GM11168 (cell line): ENCODE measurements around the gene IFNA2.
"Not testable (repeated sequence)": the region's sequence is repeated elsewhere in the genome, so short reads cannot be mapped to it uniquely, and the experiment has no call there.

Experiments
- in situ Hi-C: fragments of 300-500 bp; cut with MboI; formaldehyde crosslinking; loops from one replicate; pipeline ENCODE4 v1.12.0; 2022; ENCODE audit warnings: low sequenced_read_pairs; ENCODE audit not compliant: unreplicated experiment

The IFNA2 gene

DNA sequence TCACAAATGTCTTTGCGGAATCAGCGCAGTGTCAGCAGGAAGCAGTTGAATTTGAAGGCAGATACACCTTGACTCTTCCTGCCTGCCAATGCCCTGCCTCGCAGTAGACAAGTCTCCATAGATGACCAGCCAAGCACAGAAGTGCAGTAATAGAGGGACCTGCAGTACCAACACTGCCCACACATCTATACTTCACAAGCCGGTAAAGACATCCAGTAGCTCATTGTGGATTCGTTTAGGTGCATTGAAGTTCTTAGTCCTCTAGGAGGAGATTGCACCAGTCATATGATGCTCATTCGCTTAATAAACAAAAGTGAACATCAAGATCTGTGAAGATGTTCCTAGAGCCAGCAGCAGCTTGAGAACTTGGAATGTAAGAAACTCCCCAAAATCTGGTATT, 7.1 kb upstream of the IFNA2 start:
- in situ Hi-C loops, result no loop called here

DNA sequence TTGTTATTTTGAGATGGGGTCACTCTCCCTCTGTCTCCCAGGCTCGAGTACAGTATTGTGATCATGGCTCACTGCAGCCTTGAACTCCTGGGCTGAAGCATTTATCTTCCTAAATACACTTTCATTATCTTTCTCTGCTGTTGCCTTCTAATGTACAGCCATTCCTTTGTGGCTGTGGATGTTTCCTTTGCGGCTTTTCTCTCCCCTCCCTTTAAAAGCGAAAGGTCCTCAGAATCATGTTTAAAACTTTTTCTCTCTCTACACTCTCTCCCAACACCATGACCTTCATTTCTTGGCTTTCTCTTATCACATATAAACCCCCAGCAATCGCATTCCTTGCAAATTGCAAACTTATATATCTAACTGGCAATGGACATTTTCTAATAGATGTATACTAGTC, 1.6 kb downstream of the IFNA2 start:
- in situ Hi-C loops, result no loop called here

DNA sequence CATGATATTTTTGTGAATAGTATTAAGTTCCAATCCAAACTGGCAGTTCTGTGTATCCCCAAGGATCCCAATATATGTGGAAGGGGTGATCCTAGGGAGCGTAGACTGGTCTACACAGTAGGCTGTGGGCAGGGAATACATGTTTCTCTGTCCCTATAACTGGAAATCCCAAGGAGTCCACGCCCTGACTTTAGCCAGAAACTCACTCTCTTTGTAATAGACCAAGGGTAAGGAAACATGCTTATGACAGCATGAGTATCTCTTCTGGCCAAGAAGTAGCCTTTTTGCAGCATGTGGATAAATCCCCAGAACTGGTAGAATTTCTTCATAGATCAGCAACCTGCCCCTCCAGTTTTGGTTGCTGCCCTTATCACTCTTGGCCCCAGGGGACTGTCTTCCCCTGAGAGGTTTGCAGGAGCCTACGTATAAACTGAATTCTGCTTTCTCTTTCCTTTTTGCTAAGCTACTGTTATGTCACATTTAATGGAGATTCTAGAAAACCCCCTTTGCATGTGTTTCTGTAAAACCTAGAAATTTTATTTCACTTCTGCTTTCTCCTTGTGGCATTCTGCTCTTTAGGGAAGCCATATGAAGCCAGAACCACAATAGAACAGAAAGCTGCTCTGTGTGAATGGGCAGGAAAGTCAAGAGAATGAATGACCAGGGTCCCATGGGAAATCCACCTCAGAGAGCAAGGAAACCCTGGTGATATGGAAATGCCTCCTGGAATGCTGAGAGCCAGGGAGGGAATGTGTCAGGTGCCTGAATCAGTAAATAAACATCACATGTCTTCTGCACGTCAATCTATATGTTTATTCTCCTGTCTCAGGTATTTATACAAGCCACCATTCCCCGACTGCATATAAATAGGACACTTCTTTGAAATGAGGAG, 3.5 kb downstream of the IFNA2 start:
- in situ Hi-C loops, result no loop called here

DNA sequence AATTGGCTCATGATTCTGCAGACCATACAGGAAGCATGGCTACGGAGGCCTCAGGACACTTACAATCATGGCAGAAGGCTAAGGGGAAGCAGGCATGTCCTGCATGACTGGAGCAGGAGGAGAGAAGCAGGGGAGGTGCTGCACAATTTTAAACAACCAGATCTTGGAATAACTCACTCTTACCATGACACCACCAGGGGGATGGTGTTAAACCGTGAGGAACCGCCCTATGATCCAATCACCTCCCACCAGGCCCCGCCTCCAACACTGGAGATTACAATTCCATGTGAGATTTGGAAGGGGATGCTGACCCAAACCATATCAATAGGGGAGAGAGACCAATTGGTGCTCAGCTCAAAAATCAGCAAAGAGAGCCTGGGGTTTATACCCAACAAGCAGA, 13.7 kb downstream of the IFNA2 start:
- in situ Hi-C loops, result not testable (repeated sequence)

DNA sequence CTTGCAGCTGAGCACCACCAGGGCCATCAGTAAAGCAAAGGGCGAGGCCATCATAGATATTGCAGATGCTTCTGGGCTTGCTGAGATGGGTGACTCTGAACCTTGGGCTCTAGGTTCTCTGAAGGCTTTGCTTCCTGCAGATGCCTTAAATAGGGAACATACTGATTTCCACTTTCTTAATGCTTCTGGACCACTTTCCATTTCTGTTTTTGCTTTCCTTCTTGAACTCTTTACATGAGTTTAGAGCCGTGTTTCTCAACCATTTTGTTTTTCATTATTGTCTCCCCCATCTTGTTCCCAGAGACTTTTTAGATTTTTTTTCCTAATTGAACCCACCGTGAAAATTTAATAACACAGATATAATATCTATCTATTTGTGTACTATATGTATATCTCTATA, 17.2 kb downstream of the IFNA2 start, which contains the start of gene IFNA13:
TSS of gene IFNA13 (minus strand) at position 101 of the 400 bp plus-strand sequence. CDS start at position 54, 47 bp downstream.
- in situ Hi-C loops, result no loop called here

DNA sequence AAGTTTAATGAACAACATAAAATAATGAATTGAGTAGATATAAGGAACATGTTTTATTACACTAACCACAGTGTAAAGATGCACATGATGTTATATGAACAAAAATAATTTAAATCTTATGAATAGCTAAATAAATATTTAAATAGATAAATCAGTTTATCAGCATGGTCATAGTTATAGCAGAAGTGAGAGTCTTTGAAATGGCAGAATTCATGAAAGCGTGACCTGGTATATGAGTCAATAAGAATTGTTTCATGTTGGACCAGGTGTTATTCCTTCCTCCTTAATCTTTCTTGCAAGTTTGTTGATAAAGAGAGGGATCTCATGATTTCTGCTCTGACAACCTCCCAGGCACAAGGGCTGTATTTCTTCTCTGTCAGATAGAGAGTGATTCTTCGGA, 18.0 kb downstream of the IFNA2 start:
- in situ Hi-C loops, result not testable (repeated sequence)

DNA sequence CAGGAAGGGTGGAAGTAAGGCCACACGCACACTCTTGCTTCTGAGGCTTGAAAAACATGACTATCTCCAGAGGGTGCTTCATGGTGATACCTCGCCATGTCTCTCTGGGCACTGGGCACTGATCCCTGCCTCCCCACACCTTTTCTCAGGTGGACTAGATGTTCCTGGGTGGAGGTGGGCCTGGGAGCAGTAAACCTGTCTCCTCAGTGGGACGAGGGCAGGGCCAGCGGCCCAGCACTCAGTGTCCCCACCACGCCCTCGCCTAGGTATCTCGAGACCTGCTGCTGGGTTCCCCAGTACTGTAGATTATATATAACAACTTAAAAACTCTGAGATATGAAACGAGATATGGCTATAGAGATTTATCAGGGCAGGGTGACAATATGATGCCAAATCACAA, 22.9 kb downstream of the IFNA2 start:
- in situ Hi-C loops, result no loop called here

DNA sequence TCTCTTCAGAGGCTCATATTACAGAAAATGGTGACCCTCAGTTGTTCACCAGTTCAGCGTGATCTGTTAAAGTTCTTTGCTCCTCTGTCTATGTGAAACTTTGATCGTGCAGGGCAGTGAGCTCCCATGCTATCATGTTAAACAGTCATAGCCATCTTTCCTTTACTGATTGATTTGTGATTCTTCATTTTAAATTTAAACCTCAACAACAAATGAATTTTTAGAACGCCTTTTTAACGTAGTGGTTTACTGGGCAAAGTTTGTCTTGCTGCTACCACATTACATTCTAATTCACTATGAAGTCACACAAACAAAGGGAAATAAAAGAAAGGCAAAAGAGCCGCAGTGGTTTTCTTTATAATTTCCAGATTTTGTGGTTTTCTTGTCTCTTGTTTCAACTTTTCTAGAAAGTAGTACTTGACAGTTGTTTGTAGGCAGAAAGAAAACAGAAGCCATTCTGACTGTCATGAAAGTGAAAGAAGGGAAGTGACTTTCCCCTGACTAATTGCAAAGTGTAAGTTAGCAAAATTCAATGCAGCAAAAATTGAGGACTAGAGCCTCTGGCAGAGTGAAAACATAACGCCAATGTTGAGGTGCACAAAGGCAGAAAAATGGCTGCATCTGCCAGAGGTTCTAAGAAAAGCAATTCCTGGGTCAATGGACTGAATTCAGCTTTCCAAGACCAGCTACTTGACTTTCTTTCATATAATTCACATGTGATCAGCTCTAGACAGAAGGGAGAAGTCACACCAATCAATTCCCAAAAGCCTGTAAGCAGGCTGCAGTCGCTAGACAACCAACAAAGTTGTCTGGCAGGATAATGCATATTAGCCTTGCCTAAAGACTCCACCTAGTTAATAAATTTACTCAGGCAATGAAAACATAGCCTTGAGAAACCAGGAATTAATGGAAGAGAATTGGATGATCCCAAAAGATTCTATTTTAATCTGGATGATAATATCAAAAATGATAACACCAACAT, 27.4 kb downstream of the IFNA2 start:
- in situ Hi-C loops, result no loop called here

DNA sequence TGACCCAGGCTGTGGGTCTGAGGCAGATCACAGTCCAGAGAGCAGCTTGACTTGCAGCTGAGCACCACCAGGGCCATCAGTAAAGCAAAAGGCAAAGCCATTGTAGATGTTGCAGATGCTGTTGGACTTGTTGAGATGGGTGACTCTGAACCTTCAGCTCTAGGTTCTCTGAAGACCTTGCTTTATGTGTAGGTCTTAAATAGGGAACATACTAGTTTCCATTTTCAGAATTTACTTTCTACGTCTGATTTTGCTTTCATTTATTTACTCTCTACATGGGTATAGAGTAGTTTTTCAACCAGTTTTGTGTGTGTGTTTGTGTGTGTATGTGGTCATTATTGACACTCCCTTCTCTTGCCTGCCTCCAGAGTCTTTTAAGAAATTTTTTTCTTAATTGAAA, 34.4 kb downstream of the IFNA2 start, which contains the start of gene IFNA6:
TSS of gene IFNA6 (minus strand) at position 101 of the 400 bp plus-strand sequence. CDS start at position 101, 0 bp downstream.
- in situ Hi-C loops, result no loop called here

DNA sequence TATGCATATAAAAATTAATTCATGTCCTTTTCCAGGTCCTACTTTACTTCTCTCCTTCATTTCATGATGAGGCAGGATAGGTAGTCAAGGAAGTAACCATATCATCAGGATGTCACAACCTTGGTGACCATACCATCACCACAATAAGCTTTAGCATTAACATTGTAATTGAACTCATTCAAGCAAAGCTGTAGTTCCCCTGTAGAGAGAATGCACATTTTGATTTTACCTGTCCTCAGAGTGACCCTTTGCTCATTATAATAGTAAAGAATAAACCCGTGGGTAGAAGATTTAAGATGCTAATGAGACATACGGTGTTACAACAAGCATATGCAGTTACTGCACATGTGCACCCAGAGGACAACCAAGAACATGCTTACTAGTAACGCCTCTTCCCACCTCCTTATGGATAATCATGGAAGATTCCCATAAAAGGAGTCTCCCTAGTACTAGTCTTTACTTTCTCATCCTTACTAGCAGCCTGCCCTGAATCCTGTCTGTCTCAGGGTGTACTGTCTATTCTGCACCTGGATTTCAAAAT, 36.7 kb downstream of the IFNA2 start:
- in situ Hi-C loops, result no loop called here

DNA sequence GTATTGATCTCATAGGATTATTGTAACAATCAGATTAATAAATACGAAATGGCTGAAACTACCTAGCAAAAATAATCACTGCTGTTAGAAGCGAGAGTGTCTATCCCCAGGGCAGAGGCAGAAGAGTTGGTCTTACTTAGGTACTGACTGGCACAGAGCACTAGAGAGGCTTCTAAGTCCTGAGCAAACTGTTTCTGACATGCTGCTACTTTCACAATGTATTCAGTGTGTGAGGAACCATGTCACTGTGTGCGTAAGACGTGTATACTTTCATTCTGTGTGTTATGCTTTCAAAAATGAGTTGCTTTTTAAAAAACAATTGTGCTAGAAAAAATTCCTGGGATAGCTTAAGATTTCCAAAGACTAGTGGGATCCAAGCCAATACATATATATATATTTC, 44.5 kb downstream of the IFNA2 start:
- in situ Hi-C loops, result no loop called here

DNA sequence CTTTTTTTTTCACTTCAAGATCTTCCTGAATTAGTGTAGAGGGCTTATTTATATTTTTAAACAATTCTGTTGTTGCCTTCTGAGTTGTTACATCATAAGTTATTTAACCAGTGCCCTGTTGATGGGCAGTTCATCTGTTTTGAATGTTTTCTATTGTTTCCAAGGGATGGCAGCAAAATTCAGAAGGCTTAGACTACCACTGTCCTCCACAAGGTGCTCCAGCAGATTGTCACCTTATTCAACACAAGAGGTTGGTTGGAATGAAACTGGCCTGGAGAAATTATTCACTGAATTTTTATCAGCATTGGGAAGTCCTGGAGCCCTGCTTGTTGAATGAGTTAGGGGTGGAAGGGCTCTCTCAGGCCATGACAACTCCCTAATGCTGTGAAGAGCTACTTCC, 48.7 kb downstream of the IFNA2 start:
- in situ Hi-C loops, result no loop called here

DNA sequence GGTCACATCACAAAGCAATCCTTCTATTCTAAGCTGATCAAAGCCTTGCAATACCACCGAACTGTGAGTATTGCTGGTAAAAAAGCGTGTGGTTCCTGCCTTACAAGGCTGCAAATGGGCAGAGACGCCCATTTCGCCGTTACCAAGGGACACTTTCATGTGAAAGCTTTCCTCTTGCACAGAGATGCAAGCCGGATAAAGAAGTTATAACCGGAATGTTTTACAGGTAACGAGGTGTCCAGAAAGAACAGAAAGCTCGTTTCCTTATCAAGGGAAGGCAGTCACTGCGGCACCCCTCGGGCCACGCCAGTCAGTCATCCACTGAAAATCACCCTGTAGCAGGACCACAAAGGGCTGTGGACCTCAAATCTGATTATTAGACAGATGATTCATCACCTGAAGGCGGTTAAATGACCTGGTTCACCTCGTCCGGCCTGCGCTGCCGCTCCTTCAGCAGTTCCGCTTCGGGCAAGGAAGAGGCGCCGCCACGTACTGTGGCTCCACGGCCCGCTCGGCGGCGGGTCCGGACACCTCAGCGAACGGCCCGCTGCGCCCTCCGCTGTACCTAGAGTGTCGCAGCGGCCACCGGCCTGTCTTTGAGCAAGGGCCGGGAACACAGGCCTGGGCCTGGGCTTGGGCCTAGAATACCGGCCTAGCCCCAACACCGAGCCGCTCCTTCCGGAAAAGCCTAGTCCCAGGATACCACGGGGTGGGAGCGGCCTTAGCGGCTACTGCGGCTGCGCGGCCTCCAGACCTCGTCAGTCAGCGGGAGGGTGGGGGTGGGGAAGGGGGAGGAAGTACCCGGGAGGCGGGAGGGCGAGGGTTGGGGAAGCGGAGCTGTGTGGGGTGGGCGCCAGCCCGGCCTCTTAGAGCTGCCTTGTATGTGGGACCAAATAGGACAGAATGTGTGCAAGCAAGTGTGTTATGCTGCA, 50.2 kb downstream of the IFNA2 start, which contains the start of gene KLHL9:
TSS of gene KLHL9 (minus strand) at position 704 of the 932 bp plus-strand sequence. CDS start at position 159, 545 bp downstream.
- in situ Hi-C loops, result no loop called here
